ENCODE measurements around the gene CST1. TPM values are rescaled to one million over a fixed set of nuclear protein-coding genes. Genes with fewer than 3 reads are reported as not detected.

CST1 gene
- total RNA-seq, 2 experiments from 2014 or later = not detected

- no peak overlapping the region for H3K4me3 Mint-ChIP-seq
- Histone ChIP-seq H3K9me3 (ENCODE audit: control insufficient read depth in 1 of 2, insufficient read depth in 1 of 2, low read length in 2 of 2) (no peaks in the 10 kb centered on the region), H3K4me3 (ENCODE audit: low read length) (no peak overlapping the region), H3K36me3 (ENCODE audit: insufficient read depth, low read length) (no peaks in the 10 kb centered on the region), H3K27me3 (ENCODE audit: control insufficient read depth in 1 of 2, insufficient read depth in 2 of 2, low read length in 2 of 2) (no peaks in the 10 kb centered on the region), H3K4me1 (ENCODE audit: insufficient read depth, low read length) (no peaks in the 10 kb centered on the region), H3K27ac (ENCODE audit: low read depth in 1 of 2, low read length in 2 of 2) (no peak overlapping the region)
- no peak overlapping the region for H3K27ac Mint-ChIP-seq
- DNase-seq (no peak), ATAC-seq (ENCODE audit: poor library complexity) (no peak)
- POLR2A ChIA-PET = no interaction called here
- H3K9me3 Mint-ChIP-seq = no peaks in the 10 kb centered on the region
- H3K36me3 Mint-ChIP-seq (ENCODE audit: low read depth) = no peaks in the 10 kb centered on the region
- intact Hi-C loops (cut with DNase I, micrococcal nuclease) = no loop called here
- H3K27me3 Mint-ChIP-seq = peaks cover 12% of the 10 kb centered on the region
- CTCF ChIA-PET = no interaction called here
- TF ChIP-seq CTCF (IDR thresholded peaks at IDR 0.05) = no peak
- H3K4me1 Mint-ChIP-seq (ENCODE audit: low read depth) = no peaks in the 10 kb centered on the region
These were observed 44.8 kb downstream of the CST1 start for GRCh38 chr20:23705895-23706294.

- POLR2A ChIA-PET = no interaction called here
These were observed 48.7 kb downstream of the CST1 start for GRCh38 chr20:23702021-23702420.

GRCh38 chr20:23700931-23701330 lies 49.8 kb downstream of the CST1 start:
- POLR2A ChIA-PET = no interaction called here

More at GRCh38 chr20:23702021-23702420, 48.7 kb downstream of the CST1 start:
- Histone ChIP-seq H3K9me3 (ENCODE audit: control insufficient read depth in 1 of 2, insufficient read depth in 1 of 2, low read length in 2 of 2) (no peaks in the 10 kb centered on the region), H3K27me3 (ENCODE audit: control insufficient read depth in 1 of 2, insufficient read depth in 2 of 2, low read length in 2 of 2) (no peaks in the 10 kb centered on the region), H3K27ac (ENCODE audit: low read depth in 1 of 2, low read length in 2 of 2) (no peak overlapping the region), H3K4me1 (ENCODE audit: insufficient read depth, low read length) (no peaks in the 10 kb centered on the region), H3K36me3 (ENCODE audit: insufficient read depth, low read length) (no peaks in the 10 kb centered on the region), H3K4me3 (ENCODE audit: low read length) (no peak overlapping the region)
- Mint-ChIP-seq H3K9me3 (no peaks in the 10 kb centered on the region), H3K27me3 (peaks cover 12% of the 10 kb centered on the region), H3K4me1 (ENCODE audit: low read depth) (no peaks in the 10 kb centered on the region), H3K36me3 (ENCODE audit: low read depth) (no peaks in the 10 kb centered on the region), H3K4me3 (no peak overlapping the region), H3K27ac (no peak overlapping the region)
- CTCF ChIA-PET = no interaction called here
- DNase-seq (no peak), ATAC-seq (ENCODE audit: poor library complexity) (no peak)
- intact Hi-C loops (cut with DNase I, micrococcal nuclease) = no loop called here
- TF ChIP-seq CTCF (IDR thresholded peaks at IDR 0.05) = no peak

More at GRCh38 chr20:23700931-23701330, 49.8 kb downstream of the CST1 start:
- no peak overlapping the region for H3K4me3 ChIP-seq (ENCODE audit: low read length)
- H3K4me3 Mint-ChIP-seq = no peak overlapping the region
- H3K4me1 ChIP-seq (ENCODE audit: insufficient read depth, low read length) = no peaks in the 10 kb centered on the region
- TF ChIP-seq CTCF (IDR thresholded peaks at IDR 0.05) = no peak
- ATAC-seq (ENCODE audit: poor library complexity) = no peak
- H3K4me1 Mint-ChIP-seq (ENCODE audit: low read depth) = no peaks in the 10 kb centered on the region
- H3K27me3 ChIP-seq (ENCODE audit: control insufficient read depth in 1 of 2, insufficient read depth in 2 of 2, low read length in 2 of 2) = no peaks in the 10 kb centered on the region
- no peaks in the 10 kb centered on the region for H3K9me3 Mint-ChIP-seq
- no peaks in the 10 kb centered on the region for H3K36me3 ChIP-seq (ENCODE audit: insufficient read depth, low read length)
- H3K36me3 Mint-ChIP-seq (ENCODE audit: low read depth) = no peaks in the 10 kb centered on the region
- H3K9me3 ChIP-seq (ENCODE audit: control insufficient read depth in 1 of 2, insufficient read depth in 1 of 2, low read length in 2 of 2) = no peaks in the 10 kb centered on the region
- DNase-seq = no peak
- no peak overlapping the region for H3K27ac ChIP-seq (ENCODE audit: low read depth in 1 of 2, low read length in 2 of 2)
- intact Hi-C loops (cut with DNase I, micrococcal nuclease) = no loop called here
- H3K27ac Mint-ChIP-seq = no peak overlapping the region
- peaks cover 20% of the 10 kb centered on the region for H3K27me3 Mint-ChIP-seq
- CTCF ChIA-PET = no interaction called here
